ENCODE measurements around the gene REXO1.

Gene REXO1

DNA sequence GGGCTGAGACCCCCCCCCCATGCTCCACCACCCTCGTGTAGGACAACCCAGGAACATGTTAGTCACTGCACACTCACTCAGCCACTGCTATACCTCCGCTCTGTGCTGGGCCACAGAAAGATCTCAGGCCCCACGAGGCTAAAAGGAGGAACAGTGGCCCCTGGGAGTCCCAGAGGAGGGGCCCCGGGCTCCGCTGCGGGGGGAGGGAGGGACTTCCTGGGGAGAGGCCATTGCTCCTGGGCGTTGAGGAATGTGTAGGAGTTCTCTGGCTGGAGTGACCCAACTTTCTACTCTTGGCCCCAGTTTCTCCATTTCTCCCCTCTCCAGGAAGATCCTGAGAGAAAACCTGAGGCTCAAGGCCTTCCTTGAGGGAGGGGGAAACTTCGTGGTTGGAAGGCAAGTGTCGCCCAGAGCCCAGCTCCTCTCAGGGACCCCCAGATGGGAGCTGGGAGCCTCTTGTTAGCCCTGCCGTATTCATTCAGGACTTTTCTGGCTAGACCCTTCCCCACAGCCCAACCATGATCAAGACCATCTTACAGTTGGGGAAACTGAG, 81.4 kb downstream of the REXO1 start:
- no peak for DNase-seq (ENCODE audit: low read depth)

DNA sequence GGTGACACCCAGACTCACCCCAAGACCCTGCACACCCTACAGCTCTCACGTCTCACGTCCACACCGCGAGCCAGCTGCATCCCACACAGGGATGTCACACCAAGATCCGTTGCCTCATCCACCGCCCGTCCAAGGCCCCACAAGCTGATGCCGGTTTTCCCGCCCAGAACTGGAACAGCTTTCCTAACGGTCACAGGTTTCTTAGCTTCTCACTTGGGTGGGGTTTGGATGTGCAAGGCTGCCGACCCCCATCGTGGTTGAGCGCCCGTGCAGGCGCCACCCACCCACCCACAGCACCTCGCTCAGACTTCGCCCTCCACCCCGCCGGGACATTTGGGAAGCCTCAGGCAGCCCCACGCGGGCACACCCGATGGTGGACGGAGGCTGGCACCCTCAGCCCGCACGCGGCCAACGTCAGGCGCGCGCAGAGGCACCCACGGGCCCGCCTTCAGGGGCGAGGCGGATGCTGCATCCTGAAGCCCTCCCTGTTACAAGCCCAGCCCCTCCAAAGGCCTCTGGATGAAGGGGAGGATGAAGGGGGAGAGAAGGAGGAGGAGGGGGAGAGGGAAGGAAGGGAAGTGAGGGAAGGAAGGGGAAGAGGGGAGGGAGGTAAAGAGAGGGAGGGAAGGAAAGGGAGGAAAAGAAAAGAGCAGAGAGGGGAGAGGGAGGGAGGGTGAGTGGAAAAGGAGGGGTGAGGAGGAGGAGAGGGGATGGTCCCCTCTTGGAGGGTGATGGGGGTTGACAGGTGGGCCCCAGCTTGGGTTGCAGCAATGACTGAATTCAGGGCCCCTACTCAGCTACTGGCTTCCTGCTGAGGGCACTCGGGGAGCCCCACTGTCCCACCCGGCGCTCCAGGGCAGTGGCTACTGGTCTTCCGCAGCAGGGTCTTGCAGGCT, 82.1 kb downstream of the REXO1 start:
- DNase-seq (ENCODE audit: low read depth), result no peak

Measured in stimulated activated CD8-positive, alpha-beta memory T cell treated with anti-CD3 and anti-CD28 coated beads, Interleukin-15, amount 100 ng/mL, for 1 hour (primary cell).